GM23338 (cell line): Measurements from ENCODE around the gene ZNF74. TPM values are rescaled to one million over a fixed set of nuclear protein-coding genes. Genes with fewer than 3 reads are reported as not detected.

ENCODE experiments used
- ATAC-seq: fragments of 200-7000 bp; cut with Tn5 transposase; 3 replicates; pipeline ENCODE4 v1.9.1; 2020
- DNase-seq: peaks from one replicate; pipeline ENCODE4 v3.0.0-alpha.2; 2015; ENCODE audit warnings: low spot score
- H2AFZ ChIP-seq: fragments of 200-600 bp; sonication (generic); 2 replicates; pipeline ENCODE4 v1.8.0; 2016; ENCODE audit warnings: antibody characterized with exemption, mild to moderate bottlenecking, moderate library complexity
- H3F3A ChIP-seq: fragments of 200-600 bp; sonication (generic); replicated peaks from 2 replicates; pipeline ENCODE4 v1.8.0; 2017; ENCODE audit warnings: antibody characterized with exemption, mixed run types, low read depth
- H3K27ac ChIP-seq: fragments of 200-600 bp; sonication (generic); 2 replicates; pipeline ENCODE4 v1.6.1; 2016; ENCODE audit warnings: low read depth
- H3K27me3 ChIP-seq: fragments of 200-600 bp; sonication (generic); 2 replicates; pipeline ENCODE4 v1.8.0; 2016; ENCODE audit warnings: mild to moderate bottlenecking, mixed run types, moderate library complexity; ENCODE audit not compliant: insufficient read depth
- H3K36me3 ChIP-seq: fragments of 200-600 bp; sonication (generic); 2 replicates; pipeline ENCODE4 v1.8.0; 2016; ENCODE audit warnings: mild to moderate bottlenecking; ENCODE audit not compliant: insufficient read depth
- H3K4me1 ChIP-seq: fragments of 200-600 bp; sonication (generic); 2 replicates; pipeline ENCODE4 v1.8.0; 2016; ENCODE audit warnings: mild to moderate bottlenecking, moderate library complexity; ENCODE audit not compliant: insufficient read depth
- H3K4me2 ChIP-seq: fragments of 200-600 bp; sonication (generic); 2 replicates; pipeline ENCODE4 v1.7.1; 2017; ENCODE audit warnings: mixed run types
- H3K4me3 ChIP-seq: fragments of 200-600 bp; sonication (generic); 2 replicates; pipeline ENCODE4 v1.6.1; 2016; ENCODE audit warnings: mixed run types
- H3K79me2 ChIP-seq: fragments of 200-600 bp; sonication (generic); replicated peaks from 2 replicates; pipeline ENCODE4 v1.8.0; 2017; ENCODE audit warnings: mild to moderate bottlenecking; ENCODE audit not compliant: insufficient read depth
- H3K9me2 ChIP-seq: fragments of 200-600 bp; sonication (generic); 2 replicates; pipeline ENCODE4 v1.8.0; 2017; ENCODE audit not compliant: insufficient read depth
- H4K20me1 ChIP-seq: fragments of 200-600 bp; sonication (generic); replicated peaks from 2 replicates; pipeline ENCODE4 v1.8.0; 2017; ENCODE audit warnings: mild to moderate bottlenecking; ENCODE audit not compliant: insufficient read depth
- H3K27ac Mint-ChIP-seq: 2 replicates; pipeline ENCODE4 v1.8.0; 2020; ENCODE audit warnings: inconsistent platforms, mild to moderate bottlenecking, moderate library complexity, mixed read lengths
- H3K27me3 Mint-ChIP-seq: 3 replicates; pipeline ENCODE4 v1.8.0; 2022; ENCODE audit warnings: low read depth, mild to moderate bottlenecking, moderate library complexity, mixed read lengths, inconsistent platforms; ENCODE audit not compliant: insufficient read depth, poor library complexity
- H3K36me3 Mint-ChIP-seq: 3 replicates; pipeline ENCODE4 v1.8.0; 2021; ENCODE audit warnings: low read depth, mild to moderate bottlenecking, inconsistent platforms, moderate library complexity, mixed read lengths
- H3K4me1 Mint-ChIP-seq: 3 replicates; pipeline ENCODE4 v1.8.0; 2020; ENCODE audit warnings: mild to moderate bottlenecking, inconsistent platforms, mixed read lengths
- H3K4me3 Mint-ChIP-seq: 3 replicates; pipeline ENCODE4 v1.8.0; 2021; ENCODE audit warnings: moderate library complexity, mild to moderate bottlenecking, inconsistent platforms, mixed read lengths
- H3K9me3 Mint-ChIP-seq: 3 replicates; pipeline ENCODE4 v1.8.0; 2020; ENCODE audit warnings: moderate library complexity, mild to moderate bottlenecking, inconsistent platforms, mixed read lengths
- CREB1 ChIP-seq: fragments of 250-450 bp; sonication (Bioruptor Pico); IDR thresholded peaks from 2 replicates; pipeline ENCODE4 v1.5.0; 2020; ENCODE audit warnings: low read depth, mild to moderate bottlenecking, moderate library complexity
- CTCF ChIP-seq, 2 experiments: fragments of 200-600 bp in 1 of 2; sonication (generic) in 1 of 2; conservative IDR thresholded peaks; 2 replicates each; pipeline versions ENCODE4 v1.5.1 to v1.6.1; 2016 to 2017; ENCODE audit warnings: antibody characterized with exemption in 2 of 2, low read depth in 2 of 2, mild to moderate bottlenecking in 2 of 2, moderate library complexity in 1 of 2
- ETS1 ChIP-seq: IDR thresholded peaks from 2 replicates; pipeline ENCODE4 v1.6.1; 2016; ENCODE audit warnings: antibody characterized with exemption
- EZH2 ChIP-seq: fragments of 200-600 bp; sonication (generic); IDR thresholded peaks from one replicate; pipeline ENCODE4 v1.8.0; 2017; ENCODE audit warnings: antibody characterized with exemption, mild to moderate bottlenecking, low read depth; ENCODE audit not compliant: unreplicated experiment
- EZH2phosphoT487 ChIP-seq: fragments of 200-600 bp; sonication (generic); IDR thresholded peaks from one replicate; pipeline ENCODE4 v1.8.1; 2018; ENCODE audit warnings: antibody characterized with exemption; ENCODE audit not compliant: unreplicated experiment
- JUNB ChIP-seq: IDR thresholded peaks from one replicate; pipeline ENCODE4 v1.6.1; 2016; ENCODE audit warnings: antibody characterized with exemption; ENCODE audit not compliant: unreplicated experiment
- NANOG ChIP-seq: IDR thresholded peaks from 2 replicates; pipeline ENCODE4 v1.6.1; 2016; ENCODE audit warnings: antibody characterized with exemption, borderline replicate concordance
- POLR2AphosphoS5 ChIP-seq: IDR thresholded peaks from 2 replicates; pipeline ENCODE4 v1.6.1; 2016; ENCODE audit warnings: antibody characterized with exemption, low read depth
- REST ChIP-seq: IDR thresholded peaks from one replicate; pipeline ENCODE4 v1.6.1; 2018; ENCODE audit warnings: antibody characterized with exemption; ENCODE audit not compliant: unreplicated experiment
- STAT1 ChIP-seq: IDR thresholded peaks from one replicate; pipeline ENCODE4 v1.6.1; 2016; ENCODE audit warnings: antibody characterized with exemption; ENCODE audit not compliant: unreplicated experiment
- ZNF114 ChIP-seq: fragments of 250-450 bp; sonication (Bioruptor Pico); IDR thresholded peaks from 2 replicates; pipeline ENCODE4 v1.5.0; 2020; ENCODE audit warnings: mild to moderate bottlenecking, moderate library complexity
- ZNF331 ChIP-seq: fragments of 250-450 bp; sonication (Bioruptor Pico); IDR thresholded peaks from 2 replicates; pipeline ENCODE4 v1.5.0; 2020; ENCODE audit warnings: low read depth, mild to moderate bottlenecking, moderate library complexity
- ZNF462 ChIP-seq: fragments of 250-450 bp; sonication (Bioruptor Pico); IDR thresholded peaks from 2 replicates; pipeline ENCODE4 v1.5.0; 2020; ENCODE audit warnings: mild to moderate bottlenecking, moderate library complexity
- polyA plus RNA-seq: library from polyadenylated mRNA; unstranded; fragments of >200 nt; fragmentation: Nextera tagmentation; extraction: Ambion mirVana; gene quantifications from 2 replicates; pipeline ENCODE4 v1.2.1, GENCODE V29; 2016
- total RNA-seq: library from RNA; depleted of rRNA; stranded (reverse); fragments of >200 nt; shearing (Covaris generic); gene quantifications from 2 replicates; pipeline ENCODE4 v1.2.3, GENCODE V29; 2014

The ZNF74 gene
- total and polyA plus RNA-seq, 2 experiments from 2014 or later, result 16.1 to 94.0 TPM

- H3K4me1 ChIP-seq, result no peaks in the 10 kb centered on the region
- H3K27ac ChIP-seq, result no peak overlapping the region
- no peaks in the 10 kb centered on the region for H4K20me1 ChIP-seq
- TF ChIP-seq EZH2 (no peak), ZNF114 (no peak), CREB1 (CRISPR knock-in tag) (no peak), ETS1 (no peak), ZNF331 (no peak), POLR2AphosphoS5 (no peak), JUNB (no peak), NANOG (no peak), CTCF (conservative IDR thresholded peaks at IDR 0.05; ENCODE audit: low read depth in 2 of 2) (no peak), REST (no peak), ZNF462 (CRISPR knock-in tag) (no peak), EZH2phosphoT487 (no peak), STAT1 (no peak)
- H3K27me3 ChIP-seq, result no peaks in the 10 kb centered on the region
- Mint-ChIP-seq H3K4me3 (no peak overlapping the region), H3K4me1 (peaks cover 6% of the 10 kb centered on the region; the same call in 2 of the 3 replicates), H3K27me3 (peaks cover 9% of the 10 kb centered on the region), H3K27ac (no peak overlapping the region), H3K9me3 (no peaks in the 10 kb centered on the region), H3K36me3 (no peaks in the 10 kb centered on the region)
- ATAC-seq (no peak), DNase-seq (no peak)
- H3K36me3 ChIP-seq, result no peaks in the 10 kb centered on the region
- no peak overlapping the region for H2AFZ ChIP-seq
- H3K4me2 ChIP-seq, result no peak overlapping the region
- H3K79me2 ChIP-seq, result no peaks in the 10 kb centered on the region
- no peak overlapping the region for H3K4me3 ChIP-seq
- H3K9me2 ChIP-seq, result no peaks in the 10 kb centered on the region
- no peaks in the 10 kb centered on the region for H3F3A ChIP-seq
These were observed 20.5 kb downstream of the ZNF74 start for GRCh38 chr22:20414450-20414849.
